ENCODE data around the gene AKAP8L.
A peak's percentile ranks its signal among the peaks of the same experiment; 100 is the strongest.

Gene AKAP8L

DNA sequence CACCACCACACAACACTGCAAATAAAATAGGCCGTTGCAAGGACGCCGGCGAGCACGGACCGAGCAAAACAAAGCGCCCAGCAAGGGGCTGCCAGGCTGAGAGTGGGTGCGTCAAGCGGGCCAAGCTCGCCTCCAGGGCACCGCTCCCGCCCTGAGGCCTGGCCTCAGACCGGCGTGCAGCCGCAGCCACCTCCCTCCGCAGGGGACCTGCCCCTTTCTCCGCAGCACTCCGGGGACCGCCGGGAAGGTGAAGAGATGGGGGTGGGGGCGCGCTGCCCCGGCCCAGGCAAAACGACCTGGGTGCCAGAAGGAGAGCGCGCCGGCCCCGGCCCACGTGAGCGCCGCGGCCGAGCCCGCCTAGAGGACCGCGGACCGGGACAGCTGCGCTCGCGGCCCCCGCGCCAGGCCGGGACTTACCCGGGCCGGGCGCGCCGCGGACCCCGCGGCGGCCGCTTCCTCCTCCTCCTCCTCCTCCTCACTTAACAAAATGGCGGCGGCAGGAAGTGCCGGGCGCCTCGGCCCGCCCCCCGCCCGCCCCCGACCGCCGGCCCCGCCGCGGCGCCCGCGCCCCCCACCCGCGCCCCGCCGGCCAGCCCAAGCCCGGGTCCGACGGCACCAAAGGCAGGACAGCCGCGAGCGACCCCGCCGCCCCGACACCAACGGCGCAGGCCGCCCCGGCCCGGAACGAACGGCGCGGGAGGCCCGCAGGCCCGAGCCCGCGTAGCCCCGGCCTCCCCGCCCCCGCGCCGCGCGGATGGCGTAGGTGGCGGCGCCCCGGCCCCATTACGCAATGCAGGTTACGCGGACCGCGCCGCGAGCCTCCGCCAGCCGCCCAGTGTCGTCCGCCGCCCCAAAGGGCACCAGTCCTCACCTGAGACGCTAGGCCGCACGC is 87.1 kb downstream of the AKAP8L start:
- H3K4me3 ChIP-seq (ENCODE audit: control insufficient read depth, low read depth, low read length), result peak overlapping the region; percentile 90
- DNase-seq (ENCODE audit: low read depth), result peak; percentile 39
- TF ChIP-seq, protein P1, sequence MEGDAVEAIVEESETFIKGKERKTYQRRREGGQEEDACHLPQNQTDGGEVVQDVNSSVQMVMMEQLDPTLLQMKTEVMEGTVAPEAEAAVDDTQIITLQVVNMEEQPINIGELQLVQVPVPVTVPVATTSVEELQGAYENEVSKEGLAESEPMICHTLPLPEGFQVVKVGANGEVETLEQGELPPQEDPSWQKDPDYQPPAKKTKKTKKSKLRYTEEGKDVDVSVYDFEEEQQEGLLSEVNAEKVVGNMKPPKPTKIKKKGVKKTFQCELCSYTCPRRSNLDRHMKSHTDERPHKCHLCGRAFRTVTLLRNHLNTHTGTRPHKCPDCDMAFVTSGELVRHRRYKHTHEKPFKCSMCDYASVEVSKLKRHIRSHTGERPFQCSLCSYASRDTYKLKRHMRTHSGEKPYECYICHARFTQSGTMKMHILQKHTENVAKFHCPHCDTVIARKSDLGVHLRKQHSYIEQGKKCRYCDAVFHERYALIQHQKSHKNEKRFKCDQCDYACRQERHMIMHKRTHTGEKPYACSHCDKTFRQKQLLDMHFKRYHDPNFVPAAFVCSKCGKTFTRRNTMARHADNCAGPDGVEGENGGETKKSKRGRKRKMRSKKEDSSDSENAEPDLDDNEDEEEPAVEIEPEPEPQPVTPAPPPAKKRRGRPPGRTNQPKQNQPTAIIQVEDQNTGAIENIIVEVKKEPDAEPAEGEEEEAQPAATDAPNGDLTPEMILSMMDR (conservative IDR thresholded peaks at IDR 0.05; ENCODE audit: control insufficient read depth, insufficient read depth, low read depth, low read length), result no peak

DNA sequence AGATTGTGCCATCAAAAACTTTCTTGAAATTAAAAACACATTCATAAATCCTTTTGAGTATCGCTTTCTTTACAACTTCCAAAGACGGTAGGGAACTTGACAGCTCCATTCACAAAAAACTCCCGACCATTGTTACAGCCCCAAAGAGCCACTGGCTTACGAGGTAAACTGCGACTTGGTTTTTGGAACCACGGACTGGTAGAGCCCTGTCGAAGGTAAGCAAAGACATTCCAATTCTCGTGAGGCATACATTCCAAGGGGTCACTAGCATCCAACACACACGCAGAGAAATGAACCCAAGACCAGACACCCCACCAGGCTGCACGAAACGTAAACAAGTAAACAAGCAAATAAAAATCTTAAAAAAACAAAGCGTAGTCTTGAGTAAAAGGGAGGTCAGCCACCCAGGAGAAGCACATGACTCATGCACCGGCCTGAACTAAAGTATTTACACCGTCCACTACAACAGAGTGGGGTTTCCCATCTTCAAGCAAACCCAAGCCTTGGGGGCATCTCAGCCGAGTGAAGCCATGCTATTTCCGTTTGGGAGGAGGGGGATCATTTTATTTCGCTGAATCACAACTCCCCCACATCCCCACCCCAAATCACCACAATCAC is 87.9 kb downstream of the AKAP8L start:
- DNase-seq (ENCODE audit: low read depth), result peak; percentile 74
- peak overlapping the region; percentile 90 for H3K4me3 ChIP-seq (ENCODE audit: control insufficient read depth, low read depth, low read length)
- TF ChIP-seq, protein P1 (conservative IDR thresholded peaks at IDR 0.05; ENCODE audit: control insufficient read depth, insufficient read depth, low read depth, low read length), result no peak
